HEK293 (cell line): ENCODE results near the gene PRKD1.

ENCODE experiments used
- CTCF ChIP-seq: fragments of 450-650 bp; formaldehyde crosslinking; IDR thresholded peaks from 2 replicates; pipeline ENCODE4 v1.5.1; 2016; ENCODE audit warnings: missing biosample characterization, missing genetic modification characterization
- GFI1B ChIP-seq: fragments of 450-650 bp; formaldehyde crosslinking; IDR thresholded peaks from 2 replicates; pipeline ENCODE4 v1.5.1; 2016; ENCODE audit warnings: missing biosample characterization, missing genetic modification characterization
- TRIM28 ChIP-seq: IDR thresholded peaks from 2 replicates; pipeline ENCODE4 v1.6.1; 2011; ENCODE audit warnings: low read length, control low read depth, borderline replicate concordance
- ZBTB1 ChIP-seq: fragments of 450-650 bp; formaldehyde crosslinking; IDR thresholded peaks from 2 replicates; pipeline ENCODE4 v1.5.1; 2016; ENCODE audit warnings: missing biosample characterization, missing genetic modification characterization
- ZNF140 ChIP-seq: fragments of 450-650 bp; formaldehyde crosslinking; IDR thresholded peaks from 2 replicates; pipeline ENCODE4 v1.5.1; 2016; ENCODE audit warnings: missing biosample characterization, missing genetic modification characterization
- ZNF146 ChIP-seq: fragments of 450-650 bp; formaldehyde crosslinking; IDR thresholded peaks from 2 replicates; pipeline ENCODE4 v1.5.1; 2016; ENCODE audit warnings: missing biosample characterization, missing genetic modification characterization
- ZNF248 ChIP-seq: fragments of 450-650 bp; formaldehyde crosslinking; IDR thresholded peaks from 2 replicates; pipeline ENCODE4 v1.5.1; 2017; ENCODE audit warnings: missing biosample characterization, missing genetic modification characterization
- ZNF280D ChIP-seq: fragments of 450-650 bp; formaldehyde crosslinking; IDR thresholded peaks from 2 replicates; pipeline ENCODE4 v1.5.1; 2016; ENCODE audit warnings: missing biosample characterization, missing genetic modification characterization
- ZNF302 ChIP-seq: fragments of 450-650 bp; formaldehyde crosslinking; IDR thresholded peaks from 2 replicates; pipeline ENCODE4 v1.5.1; 2016; ENCODE audit warnings: missing biosample characterization, missing genetic modification characterization, low read depth
- ZNF335 ChIP-seq: fragments of 450-650 bp; formaldehyde crosslinking; conservative IDR thresholded peaks from 2 replicates; pipeline ENCODE4 v1.5.1; 2016; ENCODE audit warnings: missing biosample characterization, missing genetic modification characterization
- ZNF426 ChIP-seq: fragments of 450-650 bp; formaldehyde crosslinking; IDR thresholded peaks from 2 replicates; pipeline ENCODE4 v1.5.1; 2017; ENCODE audit warnings: missing biosample characterization, missing genetic modification characterization, mild to moderate bottlenecking, inconsistent platforms, moderate library complexity
- ZNF518A ChIP-seq: fragments of 450-650 bp; formaldehyde crosslinking; conservative IDR thresholded peaks from 2 replicates; pipeline ENCODE4 v1.5.1; 2016; ENCODE audit warnings: low read depth, missing biosample characterization, missing genetic modification characterization
- ZNF707 ChIP-seq: fragments of 450-650 bp; formaldehyde crosslinking; IDR thresholded peaks from 2 replicates; pipeline ENCODE4 v1.5.1; 2016; ENCODE audit warnings: missing biosample characterization, missing genetic modification characterization
- TF ChIP-seq, protein P1 (sequence below): fragments of 450-650 bp; formaldehyde crosslinking; IDR thresholded peaks from 2 replicates; pipeline ENCODE4 v1.5.1; 2016; ENCODE audit warnings: missing biosample characterization, missing genetic modification characterization

- TF ChIP-seq TRIM28 (no peak), ZNF426 (tag by site-specific recombination) (no peak), ZNF146 (tag by site-specific recombination) (no peak), ZNF335 (tag by site-specific recombination) (no peak), ZNF707 (tag by site-specific recombination) (no peak), ZNF302 (tag by site-specific recombination) (no peak), CTCF (tag by site-specific recombination) (no peak), ZNF248 (no peak), GFI1B (tag by site-specific recombination) (no peak), ZBTB1 (tag by site-specific recombination) (no peak), ZNF140 (tag by site-specific recombination) (no peak), ZNF280D (tag by site-specific recombination) (no peak), ZNF518A (tag by site-specific recombination) (no peak)
- TF ChIP-seq, protein P1, sequence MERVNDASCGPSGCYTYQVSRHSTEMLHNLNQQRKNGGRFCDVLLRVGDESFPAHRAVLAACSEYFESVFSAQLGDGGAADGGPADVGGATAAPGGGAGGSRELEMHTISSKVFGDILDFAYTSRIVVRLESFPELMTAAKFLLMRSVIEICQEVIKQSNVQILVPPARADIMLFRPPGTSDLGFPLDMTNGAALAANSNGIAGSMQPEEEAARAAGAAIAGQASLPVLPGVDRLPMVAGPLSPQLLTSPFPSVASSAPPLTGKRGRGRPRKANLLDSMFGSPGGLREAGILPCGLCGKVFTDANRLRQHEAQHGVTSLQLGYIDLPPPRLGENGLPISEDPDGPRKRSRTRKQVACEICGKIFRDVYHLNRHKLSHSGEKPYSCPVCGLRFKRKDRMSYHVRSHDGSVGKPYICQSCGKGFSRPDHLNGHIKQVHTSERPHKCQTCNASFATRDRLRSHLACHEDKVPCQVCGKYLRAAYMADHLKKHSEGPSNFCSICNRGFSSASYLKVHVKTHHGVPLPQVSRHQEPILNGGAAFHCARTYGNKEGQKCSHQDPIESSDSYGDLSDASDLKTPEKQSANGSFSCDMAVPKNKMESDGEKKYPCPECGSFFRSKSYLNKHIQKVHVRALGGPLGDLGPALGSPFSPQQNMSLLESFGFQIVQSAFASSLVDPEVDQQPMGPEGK (tag by site-specific recombination): no peak
These were observed 177.8 kb downstream of the PRKD1 start for GRCh38 chr14:29749829-29750228.
